ENCODE measurements around the gene KRTAP10-4.
"Not testable (repeated sequence)": the region's sequence is repeated elsewhere in the genome, so short reads cannot be mapped to it uniquely, and the experiment has no call there.

DNA sequence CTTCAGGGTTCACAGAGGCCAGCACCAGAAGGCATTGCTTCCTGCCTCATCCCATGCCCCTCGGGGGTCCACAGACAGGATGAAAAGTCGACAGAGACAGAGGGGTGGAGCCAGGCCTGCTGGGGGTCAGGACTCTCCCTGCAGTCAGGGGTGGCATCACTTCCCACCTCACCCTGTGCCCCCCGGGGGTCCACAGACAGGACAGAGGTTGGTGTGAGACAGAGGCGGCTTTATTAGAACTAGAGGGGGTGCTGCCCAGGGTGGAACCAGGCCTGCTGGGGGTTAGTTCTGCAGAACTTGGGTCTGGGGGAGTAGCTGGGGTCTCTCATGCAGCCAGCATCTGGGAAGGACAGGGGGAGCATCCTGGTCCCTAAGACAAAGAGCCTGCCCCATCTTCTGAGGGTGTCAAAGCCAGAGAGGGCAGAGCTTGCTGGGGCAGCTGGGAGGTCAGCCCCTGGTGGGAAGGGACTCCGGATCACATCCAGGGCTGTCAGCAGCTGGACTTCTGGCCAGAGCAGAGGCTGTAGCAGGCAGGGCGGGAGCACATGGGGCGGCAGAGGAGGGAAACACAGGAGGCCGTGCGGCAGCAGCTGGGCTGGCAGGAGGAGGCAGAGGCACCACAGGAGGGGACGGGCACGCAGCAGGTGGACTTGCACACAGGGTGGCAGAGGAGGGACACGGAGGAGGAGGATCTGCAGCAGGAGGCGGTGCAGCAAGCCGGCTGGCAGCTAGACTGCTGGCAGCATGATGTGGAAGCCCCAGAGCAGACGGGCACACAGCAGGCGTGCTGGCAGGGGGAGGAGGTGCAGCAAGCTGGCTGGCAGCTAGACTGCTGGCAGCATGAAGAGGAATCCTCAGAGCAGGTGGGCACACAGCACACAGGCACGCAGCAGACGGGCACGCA is 17.6 kb downstream of the KRTAP10-4 start:
- TF ChIP-seq, protein P1, sequence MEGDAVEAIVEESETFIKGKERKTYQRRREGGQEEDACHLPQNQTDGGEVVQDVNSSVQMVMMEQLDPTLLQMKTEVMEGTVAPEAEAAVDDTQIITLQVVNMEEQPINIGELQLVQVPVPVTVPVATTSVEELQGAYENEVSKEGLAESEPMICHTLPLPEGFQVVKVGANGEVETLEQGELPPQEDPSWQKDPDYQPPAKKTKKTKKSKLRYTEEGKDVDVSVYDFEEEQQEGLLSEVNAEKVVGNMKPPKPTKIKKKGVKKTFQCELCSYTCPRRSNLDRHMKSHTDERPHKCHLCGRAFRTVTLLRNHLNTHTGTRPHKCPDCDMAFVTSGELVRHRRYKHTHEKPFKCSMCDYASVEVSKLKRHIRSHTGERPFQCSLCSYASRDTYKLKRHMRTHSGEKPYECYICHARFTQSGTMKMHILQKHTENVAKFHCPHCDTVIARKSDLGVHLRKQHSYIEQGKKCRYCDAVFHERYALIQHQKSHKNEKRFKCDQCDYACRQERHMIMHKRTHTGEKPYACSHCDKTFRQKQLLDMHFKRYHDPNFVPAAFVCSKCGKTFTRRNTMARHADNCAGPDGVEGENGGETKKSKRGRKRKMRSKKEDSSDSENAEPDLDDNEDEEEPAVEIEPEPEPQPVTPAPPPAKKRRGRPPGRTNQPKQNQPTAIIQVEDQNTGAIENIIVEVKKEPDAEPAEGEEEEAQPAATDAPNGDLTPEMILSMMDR (IDR thresholded peaks at IDR 0.05): not testable (repeated sequence)
- TF ChIP-seq EZH2 (IDR thresholded peaks at IDR 0.05; ENCODE audit: borderline replicate concordance, insufficient read depth, low read depth, low read length, poor library complexity, severe bottlenecking): not testable (repeated sequence)
